Epidermal melanocyte (primary cell): Measurements from ENCODE around the gene SLC20A1.

ENCODE experiments used
- DNase-seq: peaks from one replicate; pipeline ENCODE4 v3.0.0; 2011; ENCODE audit warnings: low spot score; ENCODE audit not compliant: insufficient read length

Gene SLC20A1

GRCh38 chr2:112682101-112682500, 36.4 kb downstream of the SLC20A1 start:
- no peak for DNase-seq

GRCh38 chr2:112683550-112684414, 38.0 kb downstream of the SLC20A1 start:
- DNase-seq: no peak

GRCh38 chr2:112684415-112684775, 38.7 kb downstream of the SLC20A1 start:
- no peak for DNase-seq

GRCh38 chr2:112685271-112685884, 39.6 kb downstream of the SLC20A1 start:
- no peak for DNase-seq

- no peak for DNase-seq
Measured at GRCh38 chr2:112686348-112687217, 40.8 kb downstream of the SLC20A1 start.

- DNase-seq: no peak
Measured at GRCh38 chr2:112687522-112687921, 41.8 kb downstream of the SLC20A1 start.

- no peak for DNase-seq
Measured at GRCh38 chr2:112688086-112688880, 42.5 kb downstream of the SLC20A1 start.

- no peak for DNase-seq
Measured at GRCh38 chr2:112690853-112691401, 45.2 kb downstream of the SLC20A1 start.

GRCh38 chr2:112691881-112692281, 46.1 kb downstream of the SLC20A1 start:
- no peak for DNase-seq

GRCh38 chr2:112692495-112692911, 46.8 kb downstream of the SLC20A1 start:
- no peak for DNase-seq

- DNase-seq: no peak
Measured at GRCh38 chr2:112692918-112693317, 47.2 kb downstream of the SLC20A1 start.

GRCh38 chr2:112693596-112693995, 47.9 kb downstream of the SLC20A1 start:
- DNase-seq: no peak

- DNase-seq: no peak
Measured at GRCh38 chr2:112694182-112694581, 48.4 kb downstream of the SLC20A1 start.

- DNase-seq: no peak
Measured at GRCh38 chr2:112698834-112699515, 53.2 kb downstream of the SLC20A1 start.

- DNase-seq: no peak
Measured at GRCh38 chr2:112699984-112700667, 54.4 kb downstream of the SLC20A1 start.

- DNase-seq: no peak
Measured at GRCh38 chr2:112701052-112701451, 55.3 kb downstream of the SLC20A1 start.

- no peak for DNase-seq
Measured at GRCh38 chr2:112703684-112704083, 57.9 kb downstream of the SLC20A1 start.

GRCh38 chr2:112705575-112705974, 59.8 kb downstream of the SLC20A1 start:
- DNase-seq: no peak

GRCh38 chr2:112706170-112706664, 60.5 kb downstream of the SLC20A1 start:
- no peak for DNase-seq
